ENCODE measurements around the gene CAMSAP2.

The CAMSAP2 gene

DNA sequence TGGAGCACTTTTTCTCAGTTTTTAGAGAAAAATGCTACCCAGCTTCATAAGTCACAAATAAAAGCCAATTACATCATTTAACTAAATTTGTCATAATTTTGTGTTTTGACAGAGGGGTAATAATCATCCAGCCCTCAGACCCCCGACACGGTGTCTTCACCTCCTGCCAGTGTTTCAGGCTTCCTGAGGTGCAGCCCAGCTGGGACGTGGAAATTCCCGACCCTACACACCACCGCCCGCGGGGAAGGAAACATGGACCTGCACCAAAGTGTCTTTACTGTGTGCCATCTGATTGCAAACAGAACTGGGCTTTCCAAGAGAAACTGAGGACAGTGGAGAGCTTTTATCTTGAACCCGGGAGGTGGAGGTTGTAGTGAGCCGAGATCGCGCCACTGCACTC lies 148.3 kb downstream of the CAMSAP2 start:
- no peak for DNase-seq

DNA sequence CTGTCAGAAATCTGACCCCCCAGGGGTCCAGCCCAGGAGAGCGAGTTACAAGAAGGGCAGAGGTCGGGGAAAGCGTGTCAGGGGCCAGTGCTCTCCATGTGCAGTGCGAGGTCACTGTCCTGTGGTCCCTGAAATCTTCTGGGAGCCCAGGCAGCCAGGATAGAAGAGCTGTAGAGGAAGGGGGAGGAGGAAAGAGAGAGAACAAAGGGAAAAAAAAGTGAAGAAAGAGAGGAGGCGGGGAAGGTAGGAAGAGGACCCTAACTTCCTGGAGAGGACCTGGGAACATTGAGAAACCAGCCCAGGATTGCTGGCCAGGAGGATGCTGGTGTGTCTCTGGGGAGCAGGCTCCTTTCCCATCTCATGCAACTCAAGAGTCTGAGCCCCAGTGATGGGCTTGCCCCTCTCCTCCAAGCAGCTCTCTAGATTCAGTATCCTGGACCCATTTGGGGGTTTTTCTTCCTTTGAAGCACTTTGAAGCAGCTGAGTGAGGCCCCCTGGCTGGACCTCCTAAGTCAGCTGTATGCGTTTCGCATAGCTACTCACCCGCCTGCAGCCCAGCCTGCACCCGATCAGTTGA lies 149.2 kb downstream of the CAMSAP2 start:
- no peak for DNase-seq

DNA sequence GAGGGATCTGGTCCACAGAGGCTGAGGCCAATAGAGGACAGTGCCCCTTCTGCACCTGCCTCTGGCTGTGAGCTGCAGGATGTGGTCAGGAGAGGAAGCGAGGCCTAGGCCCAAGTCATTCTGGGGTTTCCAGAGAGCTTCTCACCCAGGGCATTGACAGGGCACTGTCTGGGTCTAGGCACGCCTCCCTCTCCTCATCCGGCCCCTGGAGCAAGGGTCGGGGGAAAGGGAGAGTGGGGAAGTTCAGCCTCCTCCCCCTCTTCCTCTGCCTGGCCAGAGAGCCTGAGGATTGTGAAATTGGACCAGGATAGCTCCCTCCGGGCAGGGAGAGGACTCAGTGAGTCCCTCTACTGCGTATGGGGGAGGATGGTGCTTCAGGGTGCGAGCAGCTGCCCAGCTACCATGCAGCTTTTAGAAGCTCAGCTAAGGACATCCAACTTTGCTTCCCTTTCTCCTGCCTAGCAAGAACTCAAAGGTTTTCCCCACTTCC lies 149.7 kb downstream of the CAMSAP2 start:
- DNase-seq, result peak; percentile 23 to 47

DNA sequence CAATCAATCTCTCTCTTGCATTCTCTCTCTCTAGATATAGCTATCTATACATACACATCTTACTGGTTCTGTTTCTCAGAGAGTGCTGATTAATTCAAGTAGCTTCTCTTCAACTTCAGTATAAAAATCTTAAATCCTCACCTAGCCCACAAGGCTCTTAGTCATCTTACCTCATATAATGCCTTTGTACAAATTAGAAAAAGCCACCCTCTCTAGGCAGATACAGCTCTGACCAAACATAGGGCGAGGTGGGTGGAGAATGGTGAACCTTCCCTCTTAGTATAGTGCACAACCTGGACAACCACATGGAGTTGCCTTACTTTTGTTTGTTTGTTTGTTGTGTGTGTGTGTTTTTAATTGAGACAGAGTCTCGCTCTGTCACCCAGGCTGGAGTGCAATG lies 150.9 kb downstream of the CAMSAP2 start:
- no peak for DNase-seq

DNA sequence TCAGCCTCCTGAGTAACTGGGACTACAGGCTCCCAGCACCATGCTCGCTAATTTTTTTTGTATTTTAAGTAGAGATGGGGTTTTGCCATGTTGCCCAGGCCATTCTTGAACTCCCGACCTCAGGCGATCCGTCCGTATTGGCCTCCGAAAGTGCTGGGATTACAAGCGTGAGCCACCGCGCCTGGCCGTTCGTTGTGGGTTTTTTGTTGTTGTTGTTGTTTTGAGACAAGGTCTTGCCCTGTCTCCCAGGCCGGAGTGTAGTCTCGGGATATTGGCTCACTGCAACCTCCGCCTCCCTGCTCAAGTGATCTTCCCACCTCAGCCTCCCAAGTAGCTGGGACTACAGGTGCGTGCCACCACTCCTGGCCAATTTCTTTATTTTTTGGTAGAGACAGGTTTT lies 151.3 kb downstream of the CAMSAP2 start:
- DNase-seq, result no peak

DNA sequence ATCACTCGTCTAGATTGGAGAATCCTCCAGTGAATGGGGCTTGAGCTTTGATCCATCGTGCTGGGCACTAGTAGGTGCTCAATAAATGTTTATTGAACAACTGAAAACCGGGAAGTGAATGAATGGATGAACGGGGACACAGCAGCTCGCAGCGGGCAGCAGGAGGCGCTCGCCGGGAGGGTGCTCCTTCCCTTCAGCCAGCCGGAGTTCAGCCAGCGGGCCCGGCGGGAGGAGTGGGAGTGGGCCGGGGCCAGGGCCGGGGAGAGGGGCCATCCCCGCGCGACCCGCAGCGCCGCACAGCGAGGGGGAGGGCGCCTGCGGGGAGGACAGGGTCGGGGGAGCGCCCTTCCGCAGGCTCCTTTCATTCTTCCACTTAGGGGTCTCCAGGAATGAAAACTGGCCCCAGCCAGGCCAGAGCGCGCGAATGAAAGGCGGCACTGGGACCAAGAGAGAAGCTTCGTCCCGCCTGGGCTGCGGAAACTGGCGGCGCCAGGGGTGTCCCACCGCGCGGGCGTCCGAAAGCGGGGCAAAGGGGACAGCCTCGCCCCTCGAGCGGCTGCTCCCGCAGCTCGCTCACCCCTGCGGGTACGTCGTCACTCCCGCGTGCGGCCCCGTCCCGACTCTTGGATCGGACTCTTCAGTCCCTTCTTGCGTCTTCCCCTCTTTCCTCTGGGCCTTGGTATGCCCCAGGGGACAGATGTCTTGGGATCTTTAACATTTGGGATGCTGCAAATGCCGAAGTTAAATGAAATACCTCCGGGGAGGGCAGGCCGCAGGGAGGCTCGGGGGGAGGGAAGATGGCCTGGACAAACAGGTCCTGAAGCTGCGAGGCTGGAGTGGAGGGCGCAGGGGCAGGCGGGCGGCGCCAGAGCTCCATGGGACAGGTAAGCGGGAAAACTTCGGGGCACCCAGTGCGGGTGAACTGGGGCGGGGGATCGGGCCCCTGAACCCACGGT lies 152.4 kb downstream of the CAMSAP2 start:
- peak in 1 of 2 donors; percentile 36 for DNase-seq

DNA sequence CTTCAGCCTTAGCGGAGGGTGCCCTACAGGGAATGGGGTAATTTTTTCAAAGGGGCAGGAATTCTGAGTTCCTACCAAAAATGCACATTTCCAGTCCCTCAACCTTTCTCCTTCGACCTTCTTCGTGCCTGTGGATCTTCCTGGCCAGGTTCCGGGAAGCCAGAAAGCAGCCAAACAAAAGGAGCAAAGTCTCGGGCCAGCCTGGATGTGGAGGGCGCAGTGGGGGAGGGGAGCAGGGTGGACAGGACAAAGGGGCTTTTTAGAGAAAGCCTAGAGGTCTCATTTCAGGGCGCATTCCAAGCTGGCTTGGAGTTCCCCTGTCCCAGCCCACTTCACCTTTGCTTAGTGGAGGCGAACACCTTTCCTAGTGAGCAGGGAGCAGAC lies 153.1 kb downstream of the CAMSAP2 start:
- no peak for DNase-seq

DNA sequence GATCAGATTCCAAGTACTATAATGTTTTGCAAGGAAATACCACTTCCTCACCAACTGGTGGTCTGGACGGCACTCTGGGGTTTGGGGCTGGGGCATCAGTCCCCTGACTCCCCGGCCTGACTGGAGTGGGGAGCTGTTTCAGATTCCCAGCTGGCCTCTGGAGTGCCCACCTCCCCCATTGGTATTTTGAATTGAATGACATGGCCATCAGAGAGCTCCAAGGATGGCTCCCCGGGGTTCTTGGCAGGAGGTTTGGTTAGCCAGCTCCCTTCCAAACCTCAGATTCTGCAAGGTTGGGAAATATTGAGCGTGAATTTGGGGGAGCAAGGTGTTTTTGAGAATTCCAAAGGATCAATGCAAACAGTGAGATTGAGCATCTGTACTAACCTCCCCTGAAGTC lies 153.9 kb downstream of the CAMSAP2 start:
- DNase-seq, result no peak

DNA sequence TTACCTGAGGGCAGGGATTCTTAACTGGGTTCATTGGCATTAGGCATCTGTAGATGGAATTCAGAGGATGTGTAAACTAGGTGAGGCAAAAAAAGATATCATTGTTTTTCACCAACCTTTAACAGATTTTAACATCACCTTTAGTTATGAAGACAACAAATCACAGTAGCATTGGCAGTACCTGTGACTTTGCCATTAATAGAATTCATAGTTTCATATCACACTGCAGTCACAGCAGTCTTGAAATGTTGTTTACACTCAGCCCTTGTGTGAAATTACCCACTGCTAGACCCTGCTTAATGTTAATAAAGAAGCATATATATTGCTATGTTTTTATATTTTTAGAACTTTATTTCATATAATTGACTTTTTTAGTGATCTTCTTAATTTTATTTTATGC lies 154.3 kb downstream of the CAMSAP2 start:
- no peak for DNase-seq

DNA sequence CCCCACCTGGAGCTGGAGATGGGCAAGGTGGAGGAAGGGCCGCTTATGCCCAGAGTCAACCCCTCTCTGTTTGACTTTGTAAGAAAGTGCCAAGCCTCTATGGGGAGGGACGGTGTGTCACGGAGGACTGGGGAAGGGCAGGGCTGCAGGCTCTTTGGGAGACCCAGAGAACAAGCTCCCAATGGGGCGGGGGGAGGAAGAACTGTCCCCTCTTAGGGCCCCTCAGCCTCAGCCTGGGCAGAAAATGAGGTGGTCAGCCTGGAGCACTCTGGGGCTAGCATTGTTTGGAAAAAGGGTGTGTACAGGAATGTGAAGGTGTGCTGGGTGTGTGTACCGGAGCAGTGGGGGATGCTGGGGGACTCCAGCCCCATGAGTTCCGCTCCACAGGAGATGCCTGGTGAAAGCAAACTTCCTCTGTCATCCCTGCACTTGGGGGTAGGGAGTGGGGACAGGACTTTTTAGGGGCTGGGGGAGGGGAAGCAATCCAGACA lies 154.8 kb downstream of the CAMSAP2 start:
- no peak for DNase-seq

DNA sequence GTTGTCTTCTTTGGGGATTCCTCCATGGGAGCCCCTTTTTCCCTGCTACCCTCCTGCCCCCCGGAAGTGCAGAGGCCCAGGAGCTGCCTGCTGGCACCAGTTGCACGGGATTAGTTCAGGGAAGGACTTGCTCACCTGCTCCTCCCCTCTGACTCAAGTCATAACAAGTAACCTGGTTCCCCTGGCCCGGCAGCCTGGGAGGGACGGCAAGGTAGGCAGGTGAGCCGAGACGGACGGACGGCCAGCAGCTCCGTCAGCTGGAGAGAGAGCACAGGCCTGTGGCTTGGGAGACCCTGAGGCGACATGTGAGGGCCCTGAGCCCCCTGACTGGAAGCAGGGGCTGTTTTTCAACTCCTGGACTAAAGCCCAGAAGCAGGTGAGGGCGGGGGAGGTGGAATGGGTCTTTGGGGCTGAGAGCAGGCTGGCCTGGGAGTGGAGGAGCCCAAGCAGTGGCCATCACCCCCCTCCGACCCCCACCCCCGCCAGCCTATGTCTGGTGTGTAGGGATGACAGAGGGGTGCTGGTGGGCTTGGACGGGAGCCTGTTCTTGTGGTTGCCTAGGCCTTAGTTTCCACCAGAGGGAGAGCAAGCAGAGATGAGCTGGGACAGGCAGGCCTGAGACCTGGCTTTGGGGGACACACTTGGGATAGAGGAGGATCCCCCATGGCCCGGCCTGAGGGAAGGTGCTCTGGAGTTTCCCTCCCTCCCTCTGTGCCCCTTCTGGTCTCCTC lies 156.2 kb downstream of the CAMSAP2 start, which contains the start of gene INAVA:
TSS of gene INAVA (plus strand) at position 189 of the 731 bp plus-strand sequence. CDS start 3,501 bp downstream, outside the sequence.
- DNase-seq, result no peak

DNA sequence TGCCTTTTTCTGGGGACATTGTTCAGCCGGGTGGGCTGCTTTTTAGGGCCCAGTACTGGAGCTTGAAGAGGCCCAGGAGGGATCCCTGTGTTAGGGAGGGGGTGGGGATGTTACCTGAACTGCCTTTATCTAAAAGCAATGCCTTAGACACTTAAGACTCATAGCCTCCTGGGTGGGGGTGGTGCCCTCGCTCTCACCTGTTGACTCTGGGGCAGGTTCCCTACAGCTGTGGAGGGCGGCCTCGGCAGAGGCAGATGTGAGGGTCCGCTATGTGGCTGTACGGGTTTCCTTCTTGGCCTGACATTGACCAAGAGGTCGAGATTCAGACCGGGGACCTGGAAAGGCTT lies 156.7 kb downstream of the CAMSAP2 start:
- no peak for DNase-seq

DNA sequence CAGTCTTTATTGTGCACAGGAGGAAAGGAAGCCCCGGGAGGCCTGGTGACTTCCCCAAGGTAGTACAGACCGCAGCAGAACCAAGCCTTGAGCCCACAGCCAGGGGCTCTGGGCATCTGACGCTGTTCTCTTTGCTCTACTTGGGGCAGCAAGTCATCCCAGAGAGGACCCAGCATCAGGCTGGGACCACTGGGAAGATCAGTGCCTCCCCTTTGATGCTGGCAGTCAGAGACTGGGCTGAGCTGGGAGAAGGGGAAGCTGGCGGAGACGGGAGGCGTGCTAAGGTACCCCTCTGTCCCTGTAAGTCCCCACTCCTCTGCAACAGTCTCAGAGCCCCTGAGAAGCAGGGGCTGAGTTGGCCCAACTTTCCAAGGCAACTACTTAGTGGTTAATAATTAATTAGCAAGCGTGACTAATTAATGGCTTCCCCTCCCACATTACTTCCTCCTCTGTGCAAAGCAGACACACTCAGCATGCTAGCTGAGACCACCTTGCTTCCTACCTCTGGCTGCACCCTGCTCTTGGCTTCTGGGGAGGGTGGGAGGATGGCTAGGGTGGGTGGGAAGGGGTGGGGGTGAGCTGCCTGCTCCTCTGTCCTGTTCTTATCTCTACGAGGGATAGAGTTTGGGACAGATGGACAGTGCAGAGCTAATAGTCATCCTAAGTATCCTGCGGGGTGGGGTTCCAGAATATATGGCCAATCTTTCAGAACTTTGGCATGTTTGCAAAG lies 157.3 kb downstream of the CAMSAP2 start:
- no peak for DNase-seq

DNA sequence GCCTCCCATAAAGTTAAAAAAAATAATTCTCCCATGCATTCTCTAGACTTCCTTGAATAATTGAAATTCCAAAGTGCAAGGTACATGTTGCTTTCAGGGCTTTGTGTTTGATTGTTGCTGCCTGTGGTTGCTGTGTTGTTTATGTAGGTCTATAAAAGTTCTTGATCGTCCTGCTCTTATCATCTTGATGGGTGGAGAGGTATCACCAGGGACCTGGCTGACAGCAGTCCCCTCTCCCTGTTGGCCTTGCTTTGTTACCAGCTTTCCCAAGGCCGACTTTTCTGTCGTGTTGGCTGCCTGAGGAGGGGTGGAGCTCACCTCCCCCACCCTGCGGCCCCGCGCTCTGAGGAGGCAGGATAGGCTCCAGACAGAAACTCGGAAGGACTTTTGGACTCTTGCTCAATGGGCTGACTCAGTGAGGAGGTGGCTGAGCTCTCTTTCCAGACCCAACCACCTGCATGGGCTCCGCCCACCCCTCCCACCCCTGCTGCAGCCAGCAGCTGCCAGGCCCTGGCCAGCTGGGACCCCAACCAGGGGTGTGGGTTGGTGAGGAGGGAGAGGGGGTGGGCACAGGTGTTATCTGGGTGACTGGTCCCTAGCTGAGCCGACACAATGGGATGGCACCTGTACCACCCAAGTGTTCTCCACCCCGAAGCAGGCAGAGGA lies 158.0 kb downstream of the CAMSAP2 start:
- DNase-seq, result no peak

DNA sequence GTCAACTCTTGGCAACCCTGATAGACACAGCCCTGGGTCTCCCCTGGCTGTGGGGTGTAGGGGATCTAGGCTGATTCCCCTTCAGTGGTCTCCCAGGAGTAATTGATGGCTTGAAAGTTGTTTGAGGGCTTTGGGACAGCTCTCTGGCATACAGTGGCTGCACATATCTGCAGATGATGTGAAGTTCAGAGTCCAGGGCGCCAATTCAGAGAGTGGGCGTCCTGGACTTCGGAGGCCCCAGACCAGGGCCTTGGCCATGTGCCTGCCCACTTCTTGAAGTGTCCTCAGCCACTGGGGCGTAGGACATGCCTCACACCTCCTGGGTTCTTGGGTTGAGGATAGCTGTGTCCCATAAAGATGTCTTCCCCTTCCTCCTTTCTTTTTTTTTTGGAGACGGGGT lies 158.6 kb downstream of the CAMSAP2 start:
- no peak for DNase-seq

DNA sequence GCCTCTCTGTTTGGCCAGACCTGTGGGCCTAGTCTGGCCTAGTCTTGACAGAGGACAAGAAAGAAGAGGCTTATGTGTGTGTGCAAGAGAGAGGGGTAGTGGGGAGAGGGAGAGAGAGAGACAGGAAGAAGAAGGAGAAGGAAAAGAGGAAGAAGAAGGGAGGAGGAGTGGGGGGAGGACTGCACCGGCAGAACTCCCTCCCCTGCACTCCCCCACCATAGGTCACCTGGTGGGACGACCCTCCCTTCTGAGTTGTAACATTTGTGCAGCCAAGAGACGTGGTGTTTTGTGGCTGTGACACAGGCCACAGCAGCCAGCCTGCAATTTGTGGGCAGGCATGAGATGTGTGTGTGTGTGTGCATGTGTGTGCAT lies 160.3 kb downstream of the CAMSAP2 start:
- no peak for DNase-seq

DNA sequence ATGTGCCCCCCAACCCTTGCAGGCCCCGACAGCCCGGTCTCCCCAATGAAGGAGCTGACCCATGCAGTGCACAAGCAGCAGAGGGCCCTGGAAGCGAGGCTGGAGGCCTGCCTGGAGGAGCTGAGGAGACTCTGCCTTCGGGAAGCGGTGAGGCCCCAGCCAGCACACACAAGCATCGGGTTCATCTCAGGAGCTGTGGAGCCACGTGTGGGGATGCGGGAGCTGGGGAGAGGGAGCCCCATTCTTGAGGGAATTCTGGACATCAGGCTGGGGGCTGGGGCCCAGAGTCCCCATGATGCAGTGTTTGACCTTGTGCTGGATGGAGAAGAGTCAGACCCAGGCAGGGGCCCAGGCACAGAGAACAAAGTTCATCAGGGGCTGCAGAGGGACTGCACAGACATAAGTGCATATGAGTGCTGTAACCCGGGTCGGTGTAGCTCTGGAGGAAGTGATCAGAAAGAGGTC lies 160.8 kb downstream of the CAMSAP2 start:
- DNase-seq, result no peak

DNA sequence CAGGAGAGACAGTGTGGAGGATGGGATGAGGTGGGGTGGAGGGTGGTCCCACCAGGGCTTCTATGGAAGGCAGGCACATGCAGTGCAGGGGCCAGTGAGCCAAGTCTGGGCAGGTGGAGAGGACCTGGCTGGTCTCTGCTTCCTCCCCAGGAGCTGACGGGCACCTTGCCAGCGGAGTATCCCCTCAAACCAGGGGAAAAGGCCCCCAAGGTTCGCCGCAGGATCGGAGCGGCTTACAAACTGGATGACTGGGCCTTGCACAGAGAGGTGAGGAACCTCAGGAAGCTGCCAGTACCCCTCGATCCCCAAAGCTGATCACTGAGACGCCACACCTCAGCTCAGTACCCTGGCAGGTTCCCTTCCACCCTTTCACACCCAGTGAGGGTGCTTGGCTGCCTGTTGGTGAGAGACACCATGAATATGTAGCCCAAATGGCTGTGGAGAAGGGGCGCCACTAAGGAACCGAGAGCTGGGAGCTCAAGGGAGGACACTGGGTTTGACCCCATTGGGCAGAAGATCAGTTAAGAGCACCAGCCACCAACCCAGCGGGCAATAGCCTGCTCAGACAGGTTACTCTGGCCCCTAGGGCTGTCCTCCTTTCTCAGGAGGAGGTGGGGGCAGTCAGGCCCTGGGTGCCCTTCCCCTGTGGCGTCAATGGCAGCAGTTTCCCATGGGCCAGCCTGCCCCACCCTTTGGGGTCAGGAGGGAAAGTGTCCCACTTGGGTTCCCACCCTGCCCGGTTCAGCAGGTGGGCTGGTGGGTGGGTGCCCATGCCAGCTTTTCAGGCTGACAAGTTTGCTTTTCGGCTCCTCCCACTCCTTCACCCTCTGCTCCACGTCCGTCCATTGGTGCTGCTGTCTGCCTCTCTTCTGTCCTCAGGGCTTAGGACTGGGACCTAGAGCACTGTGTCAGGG lies 161.5 kb downstream of the CAMSAP2 start:
- no peak for DNase-seq

DNA sequence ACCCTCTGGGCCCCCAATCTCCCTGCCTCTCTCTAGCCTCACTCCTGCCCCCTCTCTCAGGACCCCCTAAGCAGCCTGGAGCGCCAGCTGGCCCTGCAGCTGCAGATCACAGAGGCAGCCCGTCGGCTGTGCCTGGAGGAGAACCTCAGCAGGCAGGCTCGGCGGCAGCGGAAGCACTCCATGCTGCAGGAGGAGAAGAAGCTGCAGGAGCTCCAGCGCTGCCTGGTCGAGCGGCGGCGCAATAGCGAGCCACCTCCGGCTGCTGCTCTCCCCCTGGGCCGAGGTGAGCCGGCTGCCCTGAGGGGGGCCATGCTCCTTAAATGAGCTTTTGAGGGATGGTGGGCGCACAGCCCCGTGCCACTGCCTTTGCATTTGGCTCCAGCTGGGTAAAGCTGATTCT lies 162.2 kb downstream of the CAMSAP2 start:
- no peak for DNase-seq

DNA sequence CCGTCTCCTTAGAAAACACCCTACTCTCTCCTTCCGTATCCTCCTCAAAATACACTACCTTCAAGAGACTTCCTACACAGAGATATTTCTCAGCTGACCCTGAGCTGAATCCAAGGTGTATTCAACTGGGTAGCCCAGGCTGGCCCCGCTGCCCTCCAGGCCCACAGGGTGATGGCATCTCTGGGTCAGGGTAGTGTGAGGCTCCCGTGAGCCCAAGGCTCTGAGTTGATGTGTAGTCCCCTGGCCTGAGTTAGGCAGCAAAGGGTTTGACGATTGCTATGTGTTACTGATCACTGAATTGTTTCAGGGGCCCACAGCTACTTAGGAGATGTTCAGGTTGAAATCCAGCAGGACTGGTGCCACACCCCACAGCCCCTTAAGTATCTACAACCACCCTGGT lies 162.7 kb downstream of the CAMSAP2 start:
- no peak for DNase-seq
